Esophagus muscularis mucosa (tissue), 4 donors: ENCODE results near the gene COG1. TPM values are rescaled to one million over a fixed set of nuclear protein-coding genes. Genes with fewer than 3 reads are reported as not detected.

ENCODE experiments used
- DNase-seq: peaks from one replicate; pipeline ENCODE4 v3.0.0-alpha.2; 2017; ENCODE audit errors: extremely low spot score
- H3K27ac ChIP-seq, 4 donors: fragments of 200-600 bp; sonication (generic); replicated peaks in 1 of 4; 1 replicate in 3 of 4; 2 replicates in 1 of 4; pipeline ENCODE4 v1.5.1; 2016 to 2019; ENCODE audit warnings: mild to moderate bottlenecking in 1 of 4
- H3K27me3 ChIP-seq, 4 donors: fragments of 200-600 bp; sonication (generic); one replicate each; pipeline versions ENCODE4 v1.5.1 to v1.6.0; 2016 to 2019
- H3K36me3 ChIP-seq, 4 donors: fragments of 200-600 bp; sonication (generic); one replicate each; pipeline ENCODE4 v1.5.1; 2016 to 2019
- H3K4me1 ChIP-seq, 4 donors: fragments of 200-600 bp; sonication (generic); one replicate each; pipeline ENCODE4 v1.5.1; 2016 to 2019
- H3K4me3 ChIP-seq, 4 donors: fragments of 200-600 bp; sonication (generic); 1 replicate in 2 of 4; 2 replicates in 2 of 4; pipeline ENCODE4 v1.5.1; 2016 to 2019; ENCODE audit warnings: mild to moderate bottlenecking in 4 of 4, moderate library complexity in 1 of 4
- H3K9me3 ChIP-seq, 4 donors: fragments of 200-600 bp; sonication (generic); 1 replicate in 3 of 4; 2 replicates in 1 of 4; pipeline ENCODE4 v1.5.1; 2016 to 2019
- EP300 ChIP-seq: sonication (generic); formaldehyde crosslinking; IDR thresholded peaks from one replicate; pipeline ENCODE4 v1.6.1; 2017; ENCODE audit warnings: antibody characterized with exemption
- POLR2A ChIP-seq: fragments of 450-650 bp; IDR thresholded peaks from one replicate; pipeline ENCODE4 v1.6.1; 2017; ENCODE audit warnings: antibody characterized with exemption, moderate library complexity, mild to moderate bottlenecking, low read depth
- POLR2AphosphoS5 ChIP-seq, 2 donors: sonication (generic); formaldehyde crosslinking; IDR thresholded peaks; one replicate each; pipeline ENCODE4 v1.6.1; 2017; ENCODE audit warnings: antibody characterized with exemption in 2 of 2
- WGBS: methylation state at CpG from one replicate; pipeline ENCODE4 v1.1.5; 2018; 5-methylcytosine and 5-hydroxymethylcytosine counted together
- intact Hi-C: fragments of 100-400 bp; cut with DNase I; formaldehyde crosslinking; loops from one replicate; pipeline ENCODE4 v1.15.1; 2023
- total RNA-seq, 4 donors: library from RNA; depleted of rRNA; stranded (reverse); fragments of >200 nt; gene quantifications; one replicate each; pipeline versions ENCODE4 v1.1.0 to v1.2.1, GENCODE V29; 2016
- TF ChIP-seq, protein P1 (sequence below), 3 experiments: fragments of 200-600 bp in 2 of 3; fragments of 450-650 bp in 1 of 3; sonication (generic) in 2 of 3; IDR thresholded peaks; one replicate each; pipeline ENCODE4 v1.5.1; 2017 to 2019; ENCODE audit warnings: antibody characterized with exemption in 3 of 3, mild to moderate bottlenecking in 2 of 3, moderate library complexity in 1 of 3

Gene COG1
- total RNA-seq, 4 donors from 2014 or later, result 19.1 to 36.5 (median 27.3) TPM

DNA sequence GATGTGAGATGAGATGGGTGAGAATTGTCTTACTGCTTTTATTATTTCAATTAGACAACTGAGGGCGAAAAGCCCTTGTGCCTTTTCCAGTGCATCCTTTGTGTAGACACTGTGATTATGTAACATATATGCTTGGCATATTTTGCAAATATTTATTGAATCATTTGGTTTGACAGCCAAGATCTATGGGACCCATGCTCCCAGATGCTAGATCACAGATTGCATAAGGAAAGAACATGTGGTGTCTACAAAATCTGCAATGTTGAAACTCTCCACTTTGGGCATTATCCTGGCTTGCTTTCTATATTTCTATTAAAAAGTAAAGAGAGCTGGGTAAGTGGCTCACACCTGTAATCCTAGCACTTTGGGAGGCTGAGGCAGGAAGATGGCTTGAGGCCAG lies 4.8 kb upstream of the COG1 start:
- no peak overlapping the region for H3K27ac ChIP-seq
- TF ChIP-seq POLR2AphosphoS5 (IDR thresholded peaks at IDR 0.05) (no peak), POLR2A (no peak), EP300 (no peak)
- TF ChIP-seq, protein P1, sequence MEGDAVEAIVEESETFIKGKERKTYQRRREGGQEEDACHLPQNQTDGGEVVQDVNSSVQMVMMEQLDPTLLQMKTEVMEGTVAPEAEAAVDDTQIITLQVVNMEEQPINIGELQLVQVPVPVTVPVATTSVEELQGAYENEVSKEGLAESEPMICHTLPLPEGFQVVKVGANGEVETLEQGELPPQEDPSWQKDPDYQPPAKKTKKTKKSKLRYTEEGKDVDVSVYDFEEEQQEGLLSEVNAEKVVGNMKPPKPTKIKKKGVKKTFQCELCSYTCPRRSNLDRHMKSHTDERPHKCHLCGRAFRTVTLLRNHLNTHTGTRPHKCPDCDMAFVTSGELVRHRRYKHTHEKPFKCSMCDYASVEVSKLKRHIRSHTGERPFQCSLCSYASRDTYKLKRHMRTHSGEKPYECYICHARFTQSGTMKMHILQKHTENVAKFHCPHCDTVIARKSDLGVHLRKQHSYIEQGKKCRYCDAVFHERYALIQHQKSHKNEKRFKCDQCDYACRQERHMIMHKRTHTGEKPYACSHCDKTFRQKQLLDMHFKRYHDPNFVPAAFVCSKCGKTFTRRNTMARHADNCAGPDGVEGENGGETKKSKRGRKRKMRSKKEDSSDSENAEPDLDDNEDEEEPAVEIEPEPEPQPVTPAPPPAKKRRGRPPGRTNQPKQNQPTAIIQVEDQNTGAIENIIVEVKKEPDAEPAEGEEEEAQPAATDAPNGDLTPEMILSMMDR (IDR thresholded peaks at IDR 0.05), result no peak
- H3K4me1 ChIP-seq, result peaks cover 8 to 12% (median 10%) of the 10 kb centered on the region in 4 donors
- no peak for DNase-seq
- H3K4me3 ChIP-seq, result no peak overlapping the region
- no peaks in the 10 kb centered on the region for H3K9me3 ChIP-seq
- intact Hi-C loops, result loop anchor here (10.0 kb wide), 1 partner anchor 187 kb away; no protein-coding TSS in a partner anchor
- H3K36me3 ChIP-seq, result no peaks in the 10 kb centered on the region
- no peaks in the 10 kb centered on the region for H3K27me3 ChIP-seq
- WGBS, result 100% methylated on average over 1 of the region's 1 CpG

GRCh38 chr17:73189417-73190099 lies 3.3 kb upstream of the COG1 start:
- H3K4me3 ChIP-seq, result no peak overlapping the region
- H3K36me3 ChIP-seq, result no peaks in the 10 kb centered on the region
- intact Hi-C loops, result loop anchor here (10.0 kb wide), 1 partner anchor 185 kb away; no protein-coding TSS in a partner anchor
- TF ChIP-seq, protein P1 (IDR thresholded peaks at IDR 0.05), result peak in 1 of 3 experiments; percentile 8
- TF ChIP-seq POLR2AphosphoS5 (IDR thresholded peaks at IDR 0.05) (no peak), POLR2A (no peak)
- H3K4me1 ChIP-seq, result peaks cover 15 to 25% (median 22%) of the 10 kb centered on the region in 4 donors
- no peaks in the 10 kb centered on the region for H3K27me3 ChIP-seq
- H3K9me3 ChIP-seq, result no peaks in the 10 kb centered on the region
- DNase-seq, result no peak
- 85% methylated on average over 6 of the region's 6 CpGs for WGBS
- no peak overlapping the region for H3K27ac ChIP-seq

GRCh38 chr17:73191443-73192205 lies 1.2 kb upstream of the COG1 start:
- DNase-seq, result no peak
- intact Hi-C loops, result loop anchor here (1.0 kb wide), 1 partner anchor 41 kb away; a partner anchor contains a TSS
- H3K9me3 ChIP-seq, result no peaks in the 10 kb centered on the region

DNA sequence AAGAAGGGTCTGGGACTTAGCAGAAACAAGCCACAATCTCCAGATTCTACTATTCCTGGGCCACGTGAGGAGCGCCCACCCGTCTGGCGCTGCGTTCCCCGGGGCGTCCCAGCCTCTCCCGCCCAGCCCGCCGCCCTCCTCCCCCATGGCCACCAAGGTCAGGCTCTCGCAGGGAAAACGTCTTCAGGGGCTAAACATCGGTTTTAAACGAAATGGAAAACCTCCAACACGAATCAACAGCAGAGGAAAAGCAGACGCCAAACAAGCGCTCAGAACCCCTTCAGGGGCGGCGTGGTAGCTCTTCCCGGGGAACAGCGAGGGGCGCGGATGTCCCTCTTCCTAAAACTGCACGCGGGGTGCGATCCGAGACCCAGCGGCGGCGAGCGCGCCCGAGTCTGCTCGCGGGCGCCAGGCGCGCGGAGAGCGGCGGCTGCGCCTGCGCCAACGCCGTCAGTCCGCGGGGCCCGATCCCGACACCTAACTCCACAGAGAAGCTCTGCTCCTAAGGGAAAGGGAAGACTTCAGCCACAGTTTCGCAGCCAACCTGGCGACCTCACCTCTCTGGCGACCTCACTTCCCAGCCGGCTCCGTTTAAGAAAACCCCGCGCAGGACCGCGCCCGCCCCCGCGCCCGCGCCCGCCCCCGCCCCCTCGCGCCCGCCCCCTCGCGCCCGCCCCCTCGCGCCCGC lies 505 bp upstream of the COG1 start:
- peak overlapping the region; percentile 80 to 93 (median 90) for H3K27ac ChIP-seq
- no peak for TF ChIP-seq POLR2AphosphoS5 (IDR thresholded peaks at IDR 0.05)
- TF ChIP-seq, protein P1 (IDR thresholded peaks at IDR 0.05), result no peak
- H3K4me3 ChIP-seq, result peak overlapping the region; percentile 82 to 99 (median 92)
- H3K4me1 ChIP-seq, result peaks cover 15 to 45% (median 31%) of the 10 kb centered on the region in 4 donors
- WGBS, result 0% methylated on average over 25 of the region's 74 CpGs
- H3K9me3 ChIP-seq, result no peaks in the 10 kb centered on the region
- H3K36me3 ChIP-seq, result peaks cover 4 to 16% (median 11%) of the 10 kb centered on the region in 4 donors
- intact Hi-C loops, result loop anchor here (1.0 kb wide), 1 partner anchor 40 kb away; a partner anchor contains a TSS
- DNase-seq, result no peak
- no peaks in the 10 kb centered on the region for H3K27me3 ChIP-seq

More at GRCh38 chr17:73191443-73192205, 1.2 kb upstream of the COG1 start:
- TF ChIP-seq, protein P1 (IDR thresholded peaks at IDR 0.05), result peak; percentile 84 to 88 (median 86)
- TF ChIP-seq POLR2A (no peak), EP300 (no peak), POLR2AphosphoS5 (IDR thresholded peaks at IDR 0.05) (peak in 1 of 2 donors; percentile 11)
- 7% methylated on average over 26 of the region's 26 CpGs for WGBS
- Histone ChIP-seq H3K4me1 (peaks cover 15 to 45% (median 31%) of the 10 kb centered on the region in 4 donors), H3K36me3 (peaks cover 0 to 8% (median 4%) of the 10 kb centered on the region in 4 donors), H3K27me3 (no peaks in the 10 kb centered on the region), H3K4me3 (peak overlapping the region; percentile 82 to 99 (median 92)), H3K27ac (peak overlapping the region; percentile 80 to 93 (median 90))
